ENCODE measurements around the gene FDX2. TPM values are rescaled to one million over a fixed set of nuclear protein-coding genes. Genes with fewer than 3 reads are reported as not detected.

FDX2 gene
- polyA plus RNA-seq, 1 donor from 2014 or later, result 82.7 TPM

- no peak for TF ChIP-seq RAD21 (conservative IDR thresholded peaks at IDR 0.05)
- no peak for TF ChIP-seq SMC3 (conservative IDR thresholded peaks at IDR 0.05; ENCODE audit: poor library complexity)
- TF ChIP-seq REST (IDR thresholded peaks at IDR 0.05; ENCODE audit: borderline replicate concordance), result no peak
- TF ChIP-seq CTCF (IDR thresholded peaks at IDR 0.05; ENCODE audit: poor library complexity, severe bottlenecking), result no peak
- no peak for TF ChIP-seq EZH2 (IDR thresholded peaks at IDR 0.05; ENCODE audit: borderline replicate concordance, insufficient read depth, low read length, poor library complexity, severe bottlenecking)
- no peak for TF ChIP-seq EP300 (conservative IDR thresholded peaks at IDR 0.05; ENCODE audit: poor library complexity, severe bottlenecking)
- no peak for TF ChIP-seq TAF1 (IDR thresholded peaks at IDR 0.05; ENCODE audit: low read depth)
- TF ChIP-seq MXI1 (conservative IDR thresholded peaks at IDR 0.05; ENCODE audit: poor library complexity, severe bottlenecking), result no peak
- TF ChIP-seq POLR2AphosphoS5 (IDR thresholded peaks at IDR 0.05), result no peak
- H2AFZ ChIP-seq (ENCODE audit: low read depth, low read length), result no peak overlapping the region
- H3K79me2 ChIP-seq (replicated peaks; ENCODE audit: insufficient read depth, low read length), result no peaks in the 10 kb centered on the region
- H3K9me3 ChIP-seq (ENCODE audit: low read length), result no peaks in the 10 kb centered on the region
- no peaks in the 10 kb centered on the region for H4K20me1 ChIP-seq (ENCODE audit: insufficient read depth)
- no peak overlapping the region for H3K4me2 ChIP-seq (ENCODE audit: low read length)
- H3K9ac ChIP-seq (ENCODE audit: low read length), result no peak overlapping the region
- no peaks in the 10 kb centered on the region for H3F3A ChIP-seq (ENCODE audit: insufficient read depth, low read length, poor library complexity, severe bottlenecking)
- no peak overlapping the region for H3K27ac ChIP-seq (ENCODE audit: low read length)
- H3K27me3 ChIP-seq (ENCODE audit: insufficient read depth, low read depth, low read length), result no peaks in the 10 kb centered on the region
- no peaks in the 10 kb centered on the region for H3K9me2 ChIP-seq (ENCODE audit: insufficient read depth, low read length)
- H3K36me3 ChIP-seq (ENCODE audit: insufficient read depth, low read length), result no peaks in the 10 kb centered on the region
- H3K4me3 ChIP-seq (ENCODE audit: low read length), result peak overlapping the region; percentile 88
Measured at GRCh38 chr19:10316229-10317044, 622 bp upstream of the FDX2 start.

- H3K9ac ChIP-seq (ENCODE audit: low read length), result no peak within 1 kb of the TSS
- no peak within 1 kb of the TSS for H2AFZ ChIP-seq (ENCODE audit: low read depth, low read length)
- no peaks in the 10 kb centered on the region for H3K36me3 ChIP-seq (ENCODE audit: insufficient read depth, low read length)
- no peaks in the 10 kb centered on the region for H3K9me2 ChIP-seq (ENCODE audit: insufficient read depth, low read length)
- TF ChIP-seq MXI1 (conservative IDR thresholded peaks at IDR 0.05; ENCODE audit: poor library complexity, severe bottlenecking) (no peak), SMC3 (conservative IDR thresholded peaks at IDR 0.05; ENCODE audit: poor library complexity) (no peak), EP300 (conservative IDR thresholded peaks at IDR 0.05; ENCODE audit: poor library complexity, severe bottlenecking) (no peak), TAF1 (IDR thresholded peaks at IDR 0.05; ENCODE audit: low read depth) (no peak), POLR2AphosphoS5 (IDR thresholded peaks at IDR 0.05) (no peak), RAD21 (conservative IDR thresholded peaks at IDR 0.05) (no peak), CTCF (IDR thresholded peaks at IDR 0.05; ENCODE audit: poor library complexity, severe bottlenecking) (no peak), REST (IDR thresholded peaks at IDR 0.05; ENCODE audit: borderline replicate concordance) (no peak), EZH2 (IDR thresholded peaks at IDR 0.05; ENCODE audit: borderline replicate concordance, insufficient read depth, low read length, poor library complexity, severe bottlenecking) (no peak)
- H3K79me2 ChIP-seq (replicated peaks; ENCODE audit: insufficient read depth, low read length), result no peaks in the 10 kb centered on the region
- no peak within 1 kb of the TSS for H3K4me2 ChIP-seq (ENCODE audit: low read length)
- no peak within 1 kb of the TSS for H3K27ac ChIP-seq (ENCODE audit: low read length)
- H3F3A ChIP-seq (ENCODE audit: insufficient read depth, low read length, poor library complexity, severe bottlenecking), result no peaks in the 10 kb centered on the region
- no peaks in the 10 kb centered on the region for H3K27me3 ChIP-seq (ENCODE audit: insufficient read depth, low read depth, low read length)
- no peaks in the 10 kb centered on the region for H3K9me3 ChIP-seq (ENCODE audit: low read length)
- no peaks in the 10 kb centered on the region for H4K20me1 ChIP-seq (ENCODE audit: insufficient read depth)
- H3K4me3 ChIP-seq (ENCODE audit: low read length), result no peak within 1 kb of the TSS
Measured at GRCh38 chr19:10309423-10309822, 6.4 kb downstream of the FDX2 start, which contains the start of gene ZGLP1. TSS of gene ZGLP1 (minus strand) at chr19:10309815.

Measured in neural cell (in vitro differentiated cells).